T-helper 1 cell treated with Interleukin-12 subunit alpha and Interleukin-12 subunit beta and Interleukin-4 antibody, amounts not matched to agents 30 μg/mL and 1 μg/mL, for 36 hours (primary cell): ENCODE data around the gene TRAF3.
A peak's percentile ranks its signal among the peaks of the same experiment; 100 is the strongest.
"Not testable (repeated sequence)": the region's sequence is repeated elsewhere in the genome, so short reads cannot be mapped to it uniquely, and the experiment has no call there.

Experiments
- H3K27ac Mint-ChIP-seq: one replicate; pipeline ENCODE4 v1.8.0; 2021; ENCODE audit warnings: mild to moderate bottlenecking, mixed read lengths
- H3K27me3 Mint-ChIP-seq: one replicate; pipeline ENCODE4 v1.8.0; 2021; ENCODE audit warnings: low read depth, mixed read lengths
- H3K36me3 Mint-ChIP-seq: one replicate; pipeline ENCODE4 v1.8.0; 2021; ENCODE audit warnings: low read depth, mixed read lengths
- H3K4me1 Mint-ChIP-seq: one replicate; pipeline ENCODE4 v1.8.0; 2021; ENCODE audit warnings: low read depth, mixed read lengths
- H3K4me3 Mint-ChIP-seq: one replicate; pipeline ENCODE4 v1.8.0; 2021; ENCODE audit warnings: mild to moderate bottlenecking, moderate library complexity, mixed read lengths
- H3K9me3 Mint-ChIP-seq: one replicate; pipeline ENCODE4 v1.8.0; 2021; ENCODE audit warnings: mixed read lengths

Gene TRAF3

GRCh38 chr14:102859911-102860310 is 82.7 kb downstream of the TRAF3 start:
- H3K27me3 Mint-ChIP-seq = no peaks in the 10 kb centered on the region
- no peak overlapping the region for H3K4me3 Mint-ChIP-seq
- peaks cover 54% of the 10 kb centered on the region for H3K36me3 Mint-ChIP-seq
- H3K9me3 Mint-ChIP-seq = peaks cover 13% of the 10 kb centered on the region
- no peak overlapping the region for H3K27ac Mint-ChIP-seq
- H3K4me1 Mint-ChIP-seq = peaks cover 18% of the 10 kb centered on the region

- peaks cover 13% of the 10 kb centered on the region for H3K4me1 Mint-ChIP-seq
- H3K36me3 Mint-ChIP-seq = peaks cover 56% of the 10 kb centered on the region
- no peaks in the 10 kb centered on the region for H3K27me3 Mint-ChIP-seq
These were observed 85.0 kb downstream of the TRAF3 start for GRCh38 chr14:102862154-102862773.

GRCh38 chr14:102863381-102863780 is 86.1 kb downstream of the TRAF3 start:
- Mint-ChIP-seq H3K4me3 (no peak overlapping the region), H3K27me3 (no peaks in the 10 kb centered on the region), H3K9me3 (peaks cover 13% of the 10 kb centered on the region), H3K36me3 (peaks cover 51% of the 10 kb centered on the region), H3K4me1 (peaks cover 13% of the 10 kb centered on the region), H3K27ac (no peak overlapping the region)

More at GRCh38 chr14:102862154-102862773, 85.0 kb downstream of the TRAF3 start:
- H3K4me3 Mint-ChIP-seq = no peak overlapping the region
- no peak overlapping the region for H3K27ac Mint-ChIP-seq
- H3K9me3 Mint-ChIP-seq = peaks cover 13% of the 10 kb centered on the region

- H3K36me3 Mint-ChIP-seq = peaks cover 40% of the 10 kb centered on the region
- H3K4me1 Mint-ChIP-seq = peaks cover 26% of the 10 kb centered on the region
These were observed 88.7 kb downstream of the TRAF3 start for GRCh38 chr14:102865916-102866315.

GRCh38 chr14:102866982-102867761 is 89.9 kb downstream of the TRAF3 start:
- H3K4me3 Mint-ChIP-seq = no peak overlapping the region
- no peak overlapping the region for H3K27ac Mint-ChIP-seq
- peaks cover 5% of the 10 kb centered on the region for H3K9me3 Mint-ChIP-seq
- no peaks in the 10 kb centered on the region for H3K27me3 Mint-ChIP-seq
- peaks cover 40% of the 10 kb centered on the region for H3K36me3 Mint-ChIP-seq
- H3K4me1 Mint-ChIP-seq = peaks cover 30% of the 10 kb centered on the region

More at GRCh38 chr14:102865916-102866315, 88.7 kb downstream of the TRAF3 start:
- H3K27ac Mint-ChIP-seq, H3K4me3 Mint-ChIP-seq, H3K27me3 Mint-ChIP-seq: not testable (repeated sequence)
- H3K9me3 Mint-ChIP-seq = peaks cover 13% of the 10 kb centered on the region

GRCh38 chr14:102867826-102868580 is 90.8 kb downstream of the TRAF3 start:
- H3K9me3 Mint-ChIP-seq = no peaks in the 10 kb centered on the region
- H3K4me1 Mint-ChIP-seq = peaks cover 27% of the 10 kb centered on the region
- no peak overlapping the region for H3K27ac Mint-ChIP-seq
- no peak overlapping the region for H3K4me3 Mint-ChIP-seq
- H3K36me3 Mint-ChIP-seq = peaks cover 40% of the 10 kb centered on the region
- no peaks in the 10 kb centered on the region for H3K27me3 Mint-ChIP-seq

GRCh38 chr14:102868956-102869547 is 91.8 kb downstream of the TRAF3 start:
- H3K4me3 Mint-ChIP-seq = no peak overlapping the region
- H3K4me1 Mint-ChIP-seq = peaks cover 27% of the 10 kb centered on the region
- H3K36me3 Mint-ChIP-seq = peaks cover 34% of the 10 kb centered on the region
- H3K27me3 Mint-ChIP-seq = no peaks in the 10 kb centered on the region
- H3K9me3 Mint-ChIP-seq = no peaks in the 10 kb centered on the region
- no peak overlapping the region for H3K27ac Mint-ChIP-seq

- Mint-ChIP-seq H3K27ac (peak overlapping the region; percentile 20), H3K36me3 (peaks cover 31% of the 10 kb centered on the region), H3K4me3 (no peak overlapping the region), H3K9me3 (no peaks in the 10 kb centered on the region), H3K4me1 (peaks cover 30% of the 10 kb centered on the region), H3K27me3 (no peaks in the 10 kb centered on the region)
These were observed 93.0 kb downstream of the TRAF3 start for GRCh38 chr14:102870246-102870645.

- Mint-ChIP-seq H3K27ac (peak overlapping the region; percentile 73), H3K9me3 (no peaks in the 10 kb centered on the region), H3K36me3 (peaks cover 23% of the 10 kb centered on the region), H3K27me3 (no peaks in the 10 kb centered on the region), H3K4me1 (peaks cover 31% of the 10 kb centered on the region), H3K4me3 (no peak overlapping the region)
These were observed 94.0 kb downstream of the TRAF3 start for GRCh38 chr14:102870994-102871831.

- H3K36me3 Mint-ChIP-seq = peaks cover 22% of the 10 kb centered on the region
- peak overlapping the region; percentile 73 for H3K27ac Mint-ChIP-seq
- no peak overlapping the region for H3K4me3 Mint-ChIP-seq
- H3K27me3 Mint-ChIP-seq = no peaks in the 10 kb centered on the region
- H3K9me3 Mint-ChIP-seq = no peaks in the 10 kb centered on the region
- peaks cover 31% of the 10 kb centered on the region for H3K4me1 Mint-ChIP-seq
These were observed 94.8 kb downstream of the TRAF3 start for GRCh38 chr14:102872020-102872419.

GRCh38 chr14:102873131-102873530 is 95.9 kb downstream of the TRAF3 start:
- H3K36me3 Mint-ChIP-seq = peaks cover 22% of the 10 kb centered on the region
- H3K27me3 Mint-ChIP-seq = no peaks in the 10 kb centered on the region
- H3K9me3 Mint-ChIP-seq = no peaks in the 10 kb centered on the region
- H3K4me1 Mint-ChIP-seq = peaks cover 27% of the 10 kb centered on the region
- no peak overlapping the region for H3K27ac Mint-ChIP-seq
- H3K4me3 Mint-ChIP-seq = no peak overlapping the region

GRCh38 chr14:102873546-102874061 is 96.4 kb downstream of the TRAF3 start:
- H3K4me3 Mint-ChIP-seq = no peak overlapping the region
- H3K36me3 Mint-ChIP-seq = peaks cover 22% of the 10 kb centered on the region
- H3K27ac Mint-ChIP-seq = no peak overlapping the region
- H3K9me3 Mint-ChIP-seq = no peaks in the 10 kb centered on the region
- H3K27me3 Mint-ChIP-seq = no peaks in the 10 kb centered on the region
- H3K4me1 Mint-ChIP-seq = peaks cover 26% of the 10 kb centered on the region

- no peak overlapping the region for H3K27ac Mint-ChIP-seq
These were observed 98.4 kb downstream of the TRAF3 start for GRCh38 chr14:102875652-102876051.

More at GRCh38 chr14:102875652-102876051, 98.4 kb downstream of the TRAF3 start:
- H3K4me3 Mint-ChIP-seq = no peak overlapping the region
- peaks cover 26% of the 10 kb centered on the region for H3K36me3 Mint-ChIP-seq
- peaks cover 16% of the 10 kb centered on the region for H3K4me1 Mint-ChIP-seq
- H3K9me3 Mint-ChIP-seq = no peaks in the 10 kb centered on the region
- no peaks in the 10 kb centered on the region for H3K27me3 Mint-ChIP-seq
